IPS-18c (cell line): ENCODE measurements around the gene ZNF362.
A peak's percentile ranks its signal among the peaks of the same experiment; 100 is the strongest.
"Not testable (repeated sequence)": the region's sequence is repeated elsewhere in the genome, so short reads cannot be mapped to it uniquely, and the experiment has no call there.

Experiments
- H3K4me3 ChIP-seq: 2 replicates; pipeline ENCODE4 v1.7.0; 2013; ENCODE audit warnings: low read depth, mild to moderate bottlenecking, low read length, moderate library complexity; ENCODE audit not compliant: insufficient read depth
- H3K9me3 ChIP-seq: one replicate; pipeline ENCODE4 v1.6.1; 2013; ENCODE audit warnings: mild to moderate bottlenecking, low read length, moderate library complexity; ENCODE audit not compliant: control insufficient read depth, insufficient read depth

The ZNF362 gene

GRCh38 chr1:33238194-33238724 lies 18.0 kb upstream of the ZNF362 start:
- H3K4me3 ChIP-seq, H3K9me3 ChIP-seq: not testable (repeated sequence)

GRCh38 chr1:33239410-33239809 lies 16.9 kb upstream of the ZNF362 start:
- not testable (repeated sequence) for H3K4me3 ChIP-seq, H3K9me3 ChIP-seq

- no peak overlapping the region for H3K4me3 ChIP-seq
- no peaks in the 10 kb centered on the region for H3K9me3 ChIP-seq
Observed at GRCh38 chr1:33241866-33242265, 14.4 kb upstream of the ZNF362 start.

GRCh38 chr1:33242652-33243051 lies 13.6 kb upstream of the ZNF362 start:
- Histone ChIP-seq H3K9me3 (no peaks in the 10 kb centered on the region), H3K4me3 (no peak overlapping the region)

- H3K4me3 ChIP-seq, result no peak overlapping the region
Observed at GRCh38 chr1:33244143-33244808, 12.0 kb upstream of the ZNF362 start.

GRCh38 chr1:33244809-33245186 lies 11.5 kb upstream of the ZNF362 start:
- H3K4me3 ChIP-seq, result no peak overlapping the region
- no peaks in the 10 kb centered on the region for H3K9me3 ChIP-seq

More at GRCh38 chr1:33244143-33244808, 12.0 kb upstream of the ZNF362 start:
- no peaks in the 10 kb centered on the region for H3K9me3 ChIP-seq

GRCh38 chr1:33246171-33246570 lies 10.1 kb upstream of the ZNF362 start:
- Histone ChIP-seq H3K9me3 (no peaks in the 10 kb centered on the region), H3K4me3 (no peak overlapping the region)

GRCh38 chr1:33247545-33247944 lies 8.7 kb upstream of the ZNF362 start:
- Histone ChIP-seq H3K9me3 (no peaks in the 10 kb centered on the region), H3K4me3 (no peak overlapping the region)

GRCh38 chr1:33248244-33248643 lies 8.0 kb upstream of the ZNF362 start:
- no peak overlapping the region for H3K4me3 ChIP-seq
- H3K9me3 ChIP-seq, result no peaks in the 10 kb centered on the region

GRCh38 chr1:33249422-33249821 lies 6.9 kb upstream of the ZNF362 start:
- Histone ChIP-seq H3K9me3 (no peaks in the 10 kb centered on the region), H3K4me3 (no peak overlapping the region)

- H3K9me3 ChIP-seq, result peaks cover under 1% of the 10 kb centered on the region
- H3K4me3 ChIP-seq, result no peak overlapping the region
Observed at GRCh38 chr1:33250217-33250616, 6.1 kb upstream of the ZNF362 start.

GRCh38 chr1:33250724-33251123 lies 5.6 kb upstream of the ZNF362 start:
- no peak overlapping the region for H3K4me3 ChIP-seq
- H3K9me3 ChIP-seq, result peaks cover 2% of the 10 kb centered on the region

- peaks cover 5% of the 10 kb centered on the region for H3K9me3 ChIP-seq
- no peak overlapping the region for H3K4me3 ChIP-seq
Observed at GRCh38 chr1:33254491-33254890, 1.8 kb upstream of the ZNF362 start.

GRCh38 chr1:33255347-33256220 lies 708 bp upstream of the ZNF362 start:
- peaks cover 5% of the 10 kb centered on the region for H3K9me3 ChIP-seq
- peak overlapping the region; percentile 47; the same call in 1 of the 2 replicates for H3K4me3 ChIP-seq

GRCh38 chr1:33256221-33256470 lies 146 bp upstream of the ZNF362 start:
- H3K4me3 ChIP-seq, result no peak overlapping the region; the same call in 1 of the 2 replicates
- peaks cover 5% of the 10 kb centered on the region for H3K9me3 ChIP-seq

- Histone ChIP-seq H3K9me3 (peaks cover 5% of the 10 kb centered on the region), H3K4me3 (peak overlapping the region; percentile 82)
Observed at GRCh38 chr1:33257207-33257771, 997 bp downstream of the ZNF362 start.

GRCh38 chr1:33257772-33258712 lies 1.8 kb downstream of the ZNF362 start:
- Histone ChIP-seq H3K4me3 (peak overlapping the region; percentile 82), H3K9me3 (peaks cover 5% of the 10 kb centered on the region)
